ENCODE results near the gene TAF10.

DNA sequence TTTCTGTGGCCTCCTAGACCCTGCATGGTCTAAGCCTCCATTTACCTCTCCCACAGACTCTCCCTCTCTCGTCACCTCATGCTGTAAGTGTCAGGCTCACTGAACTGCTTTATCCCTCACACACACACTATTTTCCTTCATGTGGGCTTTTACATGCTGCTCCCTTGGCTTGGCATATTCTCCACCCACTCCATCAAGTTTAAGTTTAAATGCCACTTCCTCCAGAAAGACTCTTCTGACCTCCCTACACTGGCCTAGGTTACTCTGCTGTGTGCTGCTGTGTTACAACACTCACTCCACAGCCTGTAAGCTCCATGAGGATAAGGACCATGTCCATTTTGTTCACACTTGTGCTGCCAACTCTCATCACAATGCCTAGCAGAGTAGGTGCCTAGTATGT is 41.1 kb upstream of the TAF10 start:
- TF ChIP-seq POLR2AphosphoS5 (IDR thresholded peaks at IDR 0.05; ENCODE audit: borderline replicate concordance, low read depth, low read length) (no peak), EZH2 (IDR thresholded peaks at IDR 0.05) (no peak)
